Right lobe of liver (tissue), 4 donors: ENCODE data around the gene TMEM51.

Experiments used
- POLR2A ChIP-seq: fragments of 450-650 bp; IDR thresholded peaks from one replicate; pipeline ENCODE4 v1.6.1; 2017; ENCODE audit warnings: antibody characterized with exemption, mild to moderate bottlenecking
- TF ChIP-seq, protein P1 (sequence below), 4 donors: fragments of 200-600 bp in 3 of 4; fragments of 450-650 bp in 1 of 4; IDR thresholded peaks; one replicate each; pipeline versions ENCODE4 v1.5.1 to v1.8.0; 2016 to 2022; ENCODE audit warnings: antibody characterized with exemption in 4 of 4, mild to moderate bottlenecking in 2 of 4
- donor health status: DM: no; HTN: no; CAD: no.
- donor health status: DM: no; HTN: no; CAD: no.
- donor health status: DM: no; HTN: yes; CAD: no.

GRCh38 chr1:15233689-15234088 is 80.1 kb downstream of the TMEM51 start:
- TF ChIP-seq, protein P1, sequence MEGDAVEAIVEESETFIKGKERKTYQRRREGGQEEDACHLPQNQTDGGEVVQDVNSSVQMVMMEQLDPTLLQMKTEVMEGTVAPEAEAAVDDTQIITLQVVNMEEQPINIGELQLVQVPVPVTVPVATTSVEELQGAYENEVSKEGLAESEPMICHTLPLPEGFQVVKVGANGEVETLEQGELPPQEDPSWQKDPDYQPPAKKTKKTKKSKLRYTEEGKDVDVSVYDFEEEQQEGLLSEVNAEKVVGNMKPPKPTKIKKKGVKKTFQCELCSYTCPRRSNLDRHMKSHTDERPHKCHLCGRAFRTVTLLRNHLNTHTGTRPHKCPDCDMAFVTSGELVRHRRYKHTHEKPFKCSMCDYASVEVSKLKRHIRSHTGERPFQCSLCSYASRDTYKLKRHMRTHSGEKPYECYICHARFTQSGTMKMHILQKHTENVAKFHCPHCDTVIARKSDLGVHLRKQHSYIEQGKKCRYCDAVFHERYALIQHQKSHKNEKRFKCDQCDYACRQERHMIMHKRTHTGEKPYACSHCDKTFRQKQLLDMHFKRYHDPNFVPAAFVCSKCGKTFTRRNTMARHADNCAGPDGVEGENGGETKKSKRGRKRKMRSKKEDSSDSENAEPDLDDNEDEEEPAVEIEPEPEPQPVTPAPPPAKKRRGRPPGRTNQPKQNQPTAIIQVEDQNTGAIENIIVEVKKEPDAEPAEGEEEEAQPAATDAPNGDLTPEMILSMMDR (IDR thresholded peaks at IDR 0.05) = no peak
- no peak for TF ChIP-seq POLR2A
